Stromal cell of bone marrow (primary cell): ENCODE data around the gene GSTM5.
"Not testable (repeated sequence)": the region's sequence is repeated elsewhere in the genome, so short reads cannot be mapped to it uniquely, and the experiment has no call there.

ENCODE experiments used
- DNase-seq: peaks from one replicate; pipeline ENCODE4 v3.0.0-alpha.2; 2012; ENCODE audit warnings: low read depth

GSTM5 gene

DNA sequence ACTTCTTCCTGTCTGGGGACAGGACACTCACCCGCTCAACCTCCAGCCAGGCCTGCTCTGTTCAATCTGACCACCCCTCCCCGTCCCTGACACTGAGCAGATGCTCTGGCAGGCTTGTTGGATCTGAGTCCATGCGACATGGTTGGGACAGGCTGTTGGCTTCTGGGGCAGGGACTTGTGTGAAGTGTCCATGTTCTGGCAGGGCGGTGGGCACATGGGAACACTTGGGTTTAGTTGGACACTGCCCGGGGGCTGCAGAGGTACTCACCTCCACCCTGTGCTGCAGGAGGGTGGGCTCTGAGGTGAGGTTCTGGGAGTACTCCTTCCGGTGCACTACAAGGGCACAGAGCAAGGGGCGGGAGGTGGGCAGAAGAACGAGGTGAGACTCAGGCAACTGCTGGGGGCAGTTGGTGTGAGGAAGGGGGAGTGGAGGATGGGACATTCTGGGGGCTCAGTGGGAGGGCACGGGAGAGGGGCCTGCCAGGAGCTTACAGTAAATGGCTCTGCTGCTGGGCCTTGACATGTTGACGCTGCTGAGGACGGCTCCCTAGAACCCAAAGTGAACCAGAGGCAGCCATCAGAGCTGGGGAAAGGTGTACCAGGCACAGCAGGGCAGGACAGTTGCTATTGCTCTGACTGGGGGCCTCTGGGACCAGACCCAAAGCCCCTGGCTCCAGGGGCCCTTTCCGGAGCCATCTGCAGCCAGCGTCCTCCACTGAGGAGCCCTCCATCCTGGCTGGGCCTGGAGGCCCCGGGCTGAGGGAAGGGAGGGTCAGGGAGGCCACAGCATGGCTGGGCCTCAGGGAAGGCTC, 49.4 kb downstream of the GSTM5 start:
- no peak for DNase-seq

DNA sequence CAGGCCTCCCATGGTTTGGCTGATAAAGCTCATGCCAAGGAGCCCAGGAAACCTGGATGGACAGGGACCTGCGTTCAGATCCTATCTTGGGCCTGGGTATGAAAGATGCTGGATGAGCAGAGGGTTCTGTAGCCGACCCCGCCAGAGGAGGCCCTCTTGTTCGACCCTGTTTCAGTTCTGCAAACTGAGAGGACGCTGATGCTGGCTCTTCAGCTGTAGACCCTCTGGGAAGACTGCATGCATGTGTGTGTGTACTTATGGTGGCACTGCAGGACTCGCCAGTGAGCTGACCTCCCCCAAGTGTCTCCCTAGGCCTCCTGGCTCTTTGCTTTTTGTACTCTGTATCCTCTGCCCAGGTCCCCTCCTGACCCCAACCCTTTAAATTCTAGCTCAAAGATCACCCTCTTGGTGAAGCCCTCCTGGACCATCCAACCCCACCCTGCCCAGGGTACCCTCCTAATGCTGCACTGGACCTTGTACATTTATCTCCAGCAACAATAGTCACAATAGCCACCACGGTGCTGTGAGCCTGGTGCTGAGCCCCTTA, 50.1 kb downstream of the GSTM5 start:
- no peak for DNase-seq

DNA sequence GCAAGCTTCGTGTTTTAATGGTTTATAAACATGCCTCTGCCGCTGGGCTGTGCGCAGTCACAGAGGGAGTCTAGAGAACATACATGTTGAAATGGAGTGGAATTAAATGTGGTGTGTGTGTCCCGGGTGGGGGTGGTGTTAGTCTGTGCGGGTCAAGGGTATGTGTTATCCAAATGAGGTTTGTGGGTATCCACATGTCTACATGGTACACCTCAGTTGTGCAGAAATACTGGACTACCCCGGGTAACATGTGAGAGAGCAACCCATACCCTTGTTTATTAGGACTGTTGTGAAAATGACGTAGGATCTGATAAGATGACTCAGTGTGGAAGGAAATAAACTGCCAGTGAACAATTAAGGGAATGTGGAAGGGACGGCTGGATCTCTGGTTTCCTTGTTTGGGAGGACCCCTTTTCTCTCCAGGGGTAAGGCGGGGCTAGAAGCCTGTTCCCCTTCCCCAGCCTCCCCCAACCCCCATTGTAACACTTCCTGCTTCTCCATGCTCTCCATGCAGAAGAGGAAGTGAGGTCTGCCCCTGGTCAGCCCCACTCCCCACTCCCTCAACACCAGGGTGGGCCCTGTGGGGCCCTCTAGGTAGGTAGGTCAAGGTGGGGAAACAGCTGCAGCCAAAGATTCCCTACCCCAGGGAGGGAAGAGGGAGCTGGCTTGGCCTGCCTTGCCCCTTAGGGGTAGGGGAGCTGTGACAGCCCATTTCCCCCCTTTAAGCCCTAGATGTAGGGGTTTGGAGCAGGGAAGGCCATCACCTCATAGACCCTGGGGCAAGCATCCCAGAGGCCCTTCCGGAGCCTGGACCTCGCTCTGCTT, 51.0 kb downstream of the GSTM5 start:
- no peak for DNase-seq

DNA sequence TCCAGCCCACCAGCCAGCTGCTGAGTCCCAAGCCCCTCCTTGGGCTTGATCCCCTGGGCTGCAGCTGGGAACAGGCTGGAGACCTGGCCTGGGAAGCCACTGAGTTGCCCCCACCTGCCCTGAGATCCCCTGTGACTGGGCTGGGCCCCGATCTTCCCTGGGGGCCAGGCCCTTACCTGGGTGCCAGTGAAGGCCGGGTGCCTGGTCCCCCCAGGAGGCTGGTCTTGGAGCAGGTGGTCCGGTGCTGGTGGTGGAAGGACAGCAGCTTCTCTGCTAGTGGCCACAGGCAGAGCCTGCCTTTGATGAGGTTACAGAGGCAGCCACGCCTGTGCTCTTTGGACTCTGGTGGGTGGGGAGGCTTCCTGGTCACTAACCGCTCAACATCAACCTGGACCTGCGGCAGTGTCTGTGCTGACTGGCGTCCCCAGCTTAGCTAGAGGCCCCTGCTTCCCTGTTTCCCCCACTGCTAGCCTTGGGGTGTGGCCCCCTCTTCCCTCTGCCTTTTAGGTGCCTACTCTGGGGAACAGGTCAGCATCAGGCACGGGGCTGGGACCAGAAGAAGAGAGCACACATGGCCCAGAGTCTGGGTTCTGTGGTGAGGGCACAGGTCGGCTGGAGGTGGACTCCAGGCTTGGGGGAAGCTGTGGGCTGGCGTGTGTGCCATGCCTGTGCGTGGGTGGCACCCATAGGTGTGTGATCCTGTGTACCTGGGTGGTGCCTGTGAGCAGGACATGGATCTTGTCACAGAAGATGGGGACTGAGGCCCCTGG, 51.8 kb downstream of the GSTM5 start, which contains the start of gene EPS8L3:
Gene EPS8L3 (minus strand): TSS at position 278 of the 770 bp plus-strand sequence. CDS start 2,174 bp downstream, outside the sequence.
- DNase-seq = no peak

DNA sequence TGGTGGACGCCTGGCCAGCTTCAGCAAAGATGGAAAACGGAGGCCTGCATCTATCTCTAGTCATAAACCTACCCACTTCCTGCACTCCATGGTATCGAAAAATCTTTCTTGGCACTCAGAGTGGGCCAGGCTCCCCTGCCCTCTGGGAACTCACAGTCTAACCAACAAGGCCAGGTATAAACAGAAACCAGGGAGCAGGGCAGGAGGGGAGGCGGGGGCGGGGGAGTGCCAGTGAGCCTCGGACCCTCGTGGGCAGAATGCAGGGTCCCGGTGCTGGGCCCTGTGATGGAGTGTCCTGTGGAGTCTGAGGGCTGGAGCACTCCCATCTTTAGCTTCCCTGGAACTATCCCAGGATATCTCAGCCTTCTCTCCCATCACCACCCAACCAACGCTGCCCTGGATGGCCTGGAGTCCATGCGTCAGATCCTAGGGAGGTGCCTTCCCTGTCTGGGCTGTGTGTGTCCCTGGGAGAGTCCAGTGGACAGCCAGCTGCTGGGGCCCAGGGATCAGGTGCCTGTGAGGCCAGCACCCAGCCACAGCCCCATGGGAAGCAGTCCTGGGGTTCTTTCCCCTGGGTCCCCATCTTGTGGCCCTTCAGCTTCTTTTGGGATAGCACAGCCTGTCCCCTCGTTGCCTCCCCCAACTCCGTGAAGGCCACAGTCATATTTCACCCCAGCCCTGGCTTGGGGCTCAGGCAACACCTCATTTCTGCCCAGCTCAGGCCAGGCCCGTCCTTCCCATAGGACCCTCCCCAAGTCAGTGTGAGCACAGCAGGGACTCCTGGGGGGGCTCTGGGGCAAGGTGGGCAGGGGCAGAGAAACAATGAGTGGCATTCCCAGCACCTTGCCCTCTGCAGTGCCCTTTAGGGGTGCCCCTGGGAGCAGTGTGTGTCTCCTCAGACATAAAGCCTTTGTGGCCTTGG, 52.8 kb downstream of the GSTM5 start:
- no peak for DNase-seq

DNA sequence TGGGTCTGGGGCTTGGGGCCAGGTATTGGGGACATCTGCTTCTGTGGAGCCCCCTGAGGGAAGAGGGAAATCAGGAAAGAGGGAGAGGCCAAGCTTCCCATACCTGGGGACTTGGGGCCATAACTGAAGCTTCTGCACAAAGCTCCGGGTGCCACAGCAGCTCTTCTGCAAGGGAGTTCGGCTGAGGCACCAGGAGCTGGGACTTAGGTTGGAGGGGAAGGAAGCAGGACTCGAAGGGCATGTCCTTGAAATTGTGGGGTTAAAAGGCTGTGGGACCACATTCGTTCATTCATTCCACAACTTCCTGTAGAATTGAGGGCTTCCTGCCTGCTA, 53.4 kb downstream of the GSTM5 start:
- DNase-seq = no peak

DNA sequence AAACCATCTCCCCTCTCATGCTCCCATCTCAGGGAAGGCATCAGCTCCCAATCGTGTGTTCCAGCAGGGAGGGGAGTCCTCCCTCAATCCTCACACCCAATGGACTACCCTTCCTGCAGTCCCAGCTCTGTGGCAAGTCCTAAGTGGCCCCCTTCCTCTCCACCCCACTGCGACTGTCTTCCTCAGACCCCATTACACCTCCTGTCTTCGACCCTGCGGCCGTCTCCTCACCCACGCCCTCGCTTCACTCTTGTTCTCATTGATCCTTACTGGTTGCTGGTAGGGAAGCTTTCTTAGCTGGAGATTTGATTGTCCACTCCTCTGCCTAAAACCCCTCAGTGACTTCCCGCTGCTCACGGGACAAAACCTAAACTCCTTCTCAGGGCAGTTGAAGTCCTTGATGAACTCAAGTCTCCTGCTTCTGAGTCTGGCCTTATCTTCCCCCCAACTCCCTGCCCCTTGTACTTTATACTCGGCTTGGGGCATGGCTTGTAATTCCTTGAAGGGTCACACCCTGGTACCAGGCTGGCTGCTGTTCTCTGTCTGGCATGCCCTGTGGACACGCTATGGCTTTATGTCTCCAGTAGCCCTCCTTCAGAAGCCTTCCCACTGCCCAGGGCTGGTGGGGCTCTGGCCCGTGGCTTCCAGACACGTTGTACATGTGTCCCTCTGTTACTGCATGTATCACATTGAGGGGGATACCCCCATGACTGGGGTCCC, 54.0 kb downstream of the GSTM5 start:
- no peak for DNase-seq

DNA sequence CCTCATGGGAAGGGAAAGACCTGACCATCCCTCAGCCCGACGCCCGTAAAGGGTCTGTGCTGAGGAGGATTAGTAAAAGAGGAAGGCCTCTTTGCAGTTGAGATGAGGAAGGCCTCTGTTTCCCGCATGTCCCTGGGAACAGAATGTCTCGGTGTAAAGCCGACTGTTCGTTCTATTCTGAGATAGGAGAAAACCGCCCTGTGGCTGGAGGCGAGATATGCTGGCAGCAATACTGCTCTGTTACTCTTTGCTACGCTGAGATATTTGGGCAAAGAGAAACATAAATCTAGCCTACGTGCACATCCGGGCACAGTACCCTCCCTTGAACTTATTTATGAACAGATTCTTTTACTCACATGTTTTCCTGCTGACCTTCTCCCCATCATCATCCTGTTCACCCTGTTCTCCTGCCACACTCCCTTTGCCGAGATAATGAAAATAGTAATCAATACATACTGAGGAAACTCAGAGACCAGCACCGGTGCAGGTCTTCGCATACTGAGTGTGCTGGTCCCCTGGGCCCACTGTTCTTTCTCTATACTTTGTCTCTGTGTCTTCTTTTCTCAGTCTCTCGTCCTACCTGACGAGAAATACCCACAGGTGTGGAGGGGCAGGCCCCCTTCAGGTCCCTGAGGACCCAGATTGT, 55.1 kb downstream of the GSTM5 start:
- not testable (repeated sequence) for DNase-seq
